ENCODE measurements around the gene DCDC2C.

The DCDC2C gene

DNA sequence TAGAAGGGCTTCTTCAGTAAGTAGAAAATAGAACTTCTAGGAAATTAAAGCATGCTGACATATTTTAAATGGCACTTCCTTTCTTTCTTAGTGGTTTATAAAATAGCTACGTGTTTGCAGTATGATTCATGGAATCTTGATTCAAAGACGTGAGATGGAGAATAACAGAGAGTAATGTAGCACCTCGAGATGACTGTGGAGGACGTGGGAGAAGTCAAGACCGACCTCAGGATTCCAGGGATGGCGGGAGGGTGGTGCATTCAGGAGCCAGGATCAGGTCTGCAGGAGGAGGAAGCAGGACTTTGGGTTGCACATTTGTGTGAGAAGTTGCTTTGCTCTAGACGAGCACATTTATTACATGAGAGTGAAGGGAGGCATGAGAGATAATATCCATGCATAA, 56.0 kb downstream of the DCDC2C start:
- TF ChIP-seq EGR1 (IDR thresholded peaks at IDR 0.05) (no peak), FOXM1 (IDR thresholded peaks at IDR 0.05; ENCODE audit: borderline replicate concordance, low read depth) (no peak), EP300 (IDR thresholded peaks at IDR 0.05; ENCODE audit: borderline replicate concordance) (no peak), NFIC (IDR thresholded peaks at IDR 0.05) (no peak)

DNA sequence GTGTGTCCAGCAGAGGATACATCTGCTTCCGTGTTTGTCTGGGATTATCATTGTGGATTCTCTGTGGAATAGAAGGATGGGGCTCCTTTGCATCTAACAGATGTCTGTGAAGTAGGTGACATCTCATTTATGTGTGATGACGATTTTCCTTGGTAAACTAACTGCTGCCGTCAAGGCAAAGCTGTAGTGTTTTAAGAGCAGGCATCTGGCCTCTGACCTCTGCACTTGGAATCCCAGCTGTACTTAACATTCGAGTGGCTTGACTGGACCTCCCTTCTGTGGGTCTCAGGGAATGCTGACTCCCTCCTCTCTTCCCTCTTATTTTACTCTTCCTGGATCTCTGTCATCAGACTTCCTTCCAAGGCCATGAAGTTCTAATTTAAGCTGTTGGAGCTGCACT, 56.4 kb downstream of the DCDC2C start:
- TF ChIP-seq YY1 (IDR thresholded peaks at IDR 0.05; ENCODE audit: low read depth) (no peak), TEAD4 (IDR thresholded peaks at IDR 0.05) (no peak), TCF12 (IDR thresholded peaks at IDR 0.05; ENCODE audit: low read depth) (no peak), CEBPB (IDR thresholded peaks at IDR 0.05) (no peak), FOXM1 (IDR thresholded peaks at IDR 0.05; ENCODE audit: borderline replicate concordance, low read depth) (no peak), NFIC (IDR thresholded peaks at IDR 0.05) (no peak), RAD21 (IDR thresholded peaks at IDR 0.05; ENCODE audit: low read depth) (no peak), EP300 (IDR thresholded peaks at IDR 0.05; ENCODE audit: borderline replicate concordance) (no peak), CREB1 (IDR thresholded peaks at IDR 0.05; ENCODE audit: low read depth) (no peak), TAF1 (IDR thresholded peaks at IDR 0.05; ENCODE audit: low read depth) (no peak)
- TF ChIP-seq, protein P1, sequence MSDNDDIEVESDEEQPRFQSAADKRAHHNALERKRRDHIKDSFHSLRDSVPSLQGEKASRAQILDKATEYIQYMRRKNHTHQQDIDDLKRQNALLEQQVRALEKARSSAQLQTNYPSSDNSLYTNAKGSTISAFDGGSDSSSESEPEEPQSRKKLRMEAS (IDR thresholded peaks at IDR 0.05), result no peak
- TF ChIP-seq, protein P2, sequence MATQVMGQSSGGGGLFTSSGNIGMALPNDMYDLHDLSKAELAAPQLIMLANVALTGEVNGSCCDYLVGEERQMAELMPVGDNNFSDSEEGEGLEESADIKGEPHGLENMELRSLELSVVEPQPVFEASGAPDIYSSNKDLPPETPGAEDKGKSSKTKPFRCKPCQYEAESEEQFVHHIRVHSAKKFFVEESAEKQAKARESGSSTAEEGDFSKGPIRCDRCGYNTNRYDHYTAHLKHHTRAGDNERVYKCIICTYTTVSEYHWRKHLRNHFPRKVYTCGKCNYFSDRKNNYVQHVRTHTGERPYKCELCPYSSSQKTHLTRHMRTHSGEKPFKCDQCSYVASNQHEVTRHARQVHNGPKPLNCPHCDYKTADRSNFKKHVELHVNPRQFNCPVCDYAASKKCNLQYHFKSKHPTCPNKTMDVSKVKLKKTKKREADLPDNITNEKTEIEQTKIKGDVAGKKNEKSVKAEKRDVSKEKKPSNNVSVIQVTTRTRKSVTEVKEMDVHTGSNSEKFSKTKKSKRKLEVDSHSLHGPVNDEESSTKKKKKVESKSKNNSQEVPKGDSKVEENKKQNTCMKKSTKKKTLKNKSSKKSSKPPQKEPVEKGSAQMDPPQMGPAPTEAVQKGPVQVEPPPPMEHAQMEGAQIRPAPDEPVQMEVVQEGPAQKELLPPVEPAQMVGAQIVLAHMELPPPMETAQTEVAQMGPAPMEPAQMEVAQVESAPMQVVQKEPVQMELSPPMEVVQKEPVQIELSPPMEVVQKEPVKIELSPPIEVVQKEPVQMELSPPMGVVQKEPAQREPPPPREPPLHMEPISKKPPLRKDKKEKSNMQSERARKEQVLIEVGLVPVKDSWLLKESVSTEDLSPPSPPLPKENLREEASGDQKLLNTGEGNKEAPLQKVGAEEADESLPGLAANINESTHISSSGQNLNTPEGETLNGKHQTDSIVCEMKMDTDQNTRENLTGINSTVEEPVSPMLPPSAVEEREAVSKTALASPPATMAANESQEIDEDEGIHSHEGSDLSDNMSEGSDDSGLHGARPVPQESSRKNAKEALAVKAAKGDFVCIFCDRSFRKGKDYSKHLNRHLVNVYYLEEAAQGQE (IDR thresholded peaks at IDR 0.05; ENCODE audit: low read depth), result no peak
- TF ChIP-seq, protein P3, sequence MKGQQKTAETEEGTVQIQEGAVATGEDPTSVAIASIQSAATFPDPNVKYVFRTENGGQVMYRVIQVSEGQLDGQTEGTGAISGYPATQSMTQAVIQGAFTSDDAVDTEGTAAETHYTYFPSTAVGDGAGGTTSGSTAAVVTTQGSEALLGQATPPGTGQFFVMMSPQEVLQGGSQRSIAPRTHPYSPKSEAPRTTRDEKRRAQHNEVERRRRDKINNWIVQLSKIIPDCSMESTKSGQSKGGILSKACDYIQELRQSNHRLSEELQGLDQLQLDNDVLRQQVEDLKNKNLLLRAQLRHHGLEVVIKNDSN (IDR thresholded peaks at IDR 0.05), result no peak

DNA sequence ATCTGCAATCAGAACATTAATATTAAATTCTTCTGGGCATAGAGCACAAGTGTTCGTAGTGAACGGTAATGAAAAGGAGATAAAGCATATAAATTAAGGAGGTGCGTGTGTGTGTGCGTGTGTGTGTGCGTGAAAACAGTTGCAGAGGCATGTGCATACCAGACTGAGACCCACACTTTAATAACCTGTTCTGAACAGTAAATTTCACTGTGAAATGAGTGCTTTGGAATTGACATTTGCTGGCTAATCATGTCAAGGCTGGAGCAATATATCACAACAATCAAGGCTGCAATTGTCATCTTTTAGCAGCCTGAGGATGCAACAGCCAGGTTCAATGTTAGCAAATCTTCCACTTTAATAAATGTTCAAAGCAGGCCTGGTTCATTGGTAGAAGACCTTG, 57.9 kb downstream of the DCDC2C start:
- TF ChIP-seq CEBPB (IDR thresholded peaks at IDR 0.05) (no peak), TAF1 (IDR thresholded peaks at IDR 0.05; ENCODE audit: low read depth) (no peak), FOXM1 (IDR thresholded peaks at IDR 0.05; ENCODE audit: borderline replicate concordance, low read depth) (no peak), CREB1 (IDR thresholded peaks at IDR 0.05; ENCODE audit: low read depth) (no peak), RAD21 (IDR thresholded peaks at IDR 0.05; ENCODE audit: low read depth) (no peak), EGR1 (IDR thresholded peaks at IDR 0.05) (no peak), ZBTB7A (IDR thresholded peaks at IDR 0.05; ENCODE audit: low read depth) (no peak), TEAD4 (IDR thresholded peaks at IDR 0.05) (no peak), TCF12 (IDR thresholded peaks at IDR 0.05; ENCODE audit: low read depth) (no peak), YY1 (IDR thresholded peaks at IDR 0.05; ENCODE audit: low read depth) (no peak), NFIC (IDR thresholded peaks at IDR 0.05) (no peak), EP300 (IDR thresholded peaks at IDR 0.05; ENCODE audit: borderline replicate concordance) (no peak)
- TF ChIP-seq, protein P2 (IDR thresholded peaks at IDR 0.05; ENCODE audit: low read depth), result no peak
- TF ChIP-seq, protein P3 (IDR thresholded peaks at IDR 0.05), result no peak
- TF ChIP-seq, protein P1 (IDR thresholded peaks at IDR 0.05), result no peak

DNA sequence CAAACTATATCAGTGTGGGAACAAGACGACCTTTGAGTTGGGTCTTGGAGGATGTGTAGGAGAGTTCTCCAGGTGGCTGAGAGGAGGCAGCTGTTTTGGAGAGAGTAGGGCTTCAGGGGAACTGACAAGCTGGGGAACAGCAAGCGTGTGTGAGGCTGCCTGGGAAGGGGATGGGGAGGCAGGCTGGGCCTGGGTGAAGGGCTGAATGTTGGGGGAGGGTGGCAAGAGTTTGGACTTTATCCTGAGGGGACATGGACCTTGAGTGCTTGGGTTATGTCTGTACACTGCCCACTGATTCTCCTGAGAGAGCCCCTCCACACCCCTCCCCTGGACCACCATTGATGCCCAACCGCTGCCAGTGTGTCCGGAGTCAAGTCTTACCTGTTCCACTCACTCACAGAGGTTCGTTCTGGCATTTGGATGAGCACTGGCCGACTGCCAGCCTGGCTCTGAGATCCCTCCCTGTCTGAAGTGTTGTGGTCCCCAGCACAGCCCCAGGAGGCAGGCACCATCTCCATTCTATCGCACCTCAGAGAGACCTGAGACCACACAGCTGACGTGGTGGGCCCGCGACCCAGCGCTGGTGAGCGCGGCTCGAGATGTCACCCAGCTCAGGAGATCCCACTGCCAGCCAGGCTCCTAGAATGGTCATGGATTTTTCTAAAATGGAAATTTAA, 59.5 kb downstream of the DCDC2C start:
- TF ChIP-seq RAD21 (IDR thresholded peaks at IDR 0.05; ENCODE audit: low read depth) (no peak), TEAD4 (IDR thresholded peaks at IDR 0.05) (no peak), TCF12 (IDR thresholded peaks at IDR 0.05; ENCODE audit: low read depth) (no peak)
- TF ChIP-seq, protein P3 (IDR thresholded peaks at IDR 0.05), result no peak

DNA sequence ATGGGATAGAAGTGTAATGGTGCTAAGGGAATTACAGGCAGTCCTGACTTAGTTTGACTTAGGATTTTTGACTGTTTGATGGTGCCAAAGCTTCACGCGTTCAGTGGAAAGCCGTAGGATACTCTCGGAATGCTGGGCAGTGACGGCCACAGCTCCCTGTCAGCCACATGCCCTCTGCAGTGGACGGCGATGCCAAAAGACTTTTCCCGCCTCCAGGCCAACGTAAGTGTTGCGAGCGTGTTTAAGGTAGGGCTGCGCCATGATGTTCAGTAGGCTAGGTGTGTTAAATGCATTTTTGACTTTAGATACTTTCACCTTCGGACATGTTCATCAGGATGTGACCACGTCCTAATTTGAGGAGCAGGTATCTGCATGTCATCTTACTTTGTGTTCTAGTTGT, 63.4 kb downstream of the DCDC2C start:
- TF ChIP-seq RAD21 (IDR thresholded peaks at IDR 0.05; ENCODE audit: low read depth), result no peak
- TF ChIP-seq EGR1 (IDR thresholded peaks at IDR 0.05), result no peak
- TF ChIP-seq, protein P1 (IDR thresholded peaks at IDR 0.05), result no peak
- TF ChIP-seq TAF1 (IDR thresholded peaks at IDR 0.05; ENCODE audit: low read depth), result no peak
- TF ChIP-seq CEBPB (IDR thresholded peaks at IDR 0.05), result no peak
- TF ChIP-seq EP300 (IDR thresholded peaks at IDR 0.05; ENCODE audit: borderline replicate concordance), result no peak

All from Ishikawa (cell line).